ENCODE data around the gene NDUFA11.

The NDUFA11 gene

DNA sequence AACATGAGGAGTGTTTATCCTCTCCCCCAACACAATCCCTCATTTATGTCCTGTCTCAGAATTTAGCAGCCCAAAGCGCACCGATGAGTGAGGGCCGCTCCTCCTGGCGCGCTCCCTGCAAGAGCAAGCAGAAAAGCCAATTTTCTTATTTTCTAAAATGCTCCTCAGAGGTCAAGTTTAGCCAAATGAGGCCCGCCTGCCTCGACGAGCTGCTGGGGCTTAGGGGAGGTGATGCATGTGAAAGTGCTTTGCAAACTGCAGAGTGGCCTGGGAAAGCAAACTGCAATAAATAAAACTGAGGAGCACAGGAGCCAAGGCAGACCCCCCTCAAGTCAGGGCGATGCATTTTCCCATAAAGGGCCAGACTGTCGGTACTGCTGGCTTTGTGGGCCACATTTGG lies 39.5 kb upstream of the NDUFA11 start:
- no peaks in the 10 kb centered on the region for H3K4me1 ChIP-seq (ENCODE audit: control insufficient read depth, low read length)
- H3K9me3 ChIP-seq (ENCODE audit: control insufficient read depth, insufficient read depth, low read length) = no peaks in the 10 kb centered on the region
- H3F3A ChIP-seq (ENCODE audit: control insufficient read depth, insufficient read depth) = no peaks in the 10 kb centered on the region
- H3K4me3 ChIP-seq (ENCODE audit: low read length) = no peak overlapping the region
- H3K27me3 ChIP-seq (ENCODE audit: control insufficient read depth, low read length) = no peaks in the 10 kb centered on the region
- peaks cover 12% of the 10 kb centered on the region; the same call in 1 of the 2 replicates for H4K20me1 ChIP-seq (ENCODE audit: control insufficient read depth, insufficient read depth, low read depth, low read length)
- H3K27ac ChIP-seq (ENCODE audit: low read depth, low read length) = no peak overlapping the region
- H3K9me2 ChIP-seq (replicated peaks; ENCODE audit: control insufficient read depth, low read length) = no peaks in the 10 kb centered on the region
- peaks cover 67% of the 10 kb centered on the region for H3K79me2 ChIP-seq (ENCODE audit: control insufficient read depth, low read length)
- TF ChIP-seq, protein P1, sequence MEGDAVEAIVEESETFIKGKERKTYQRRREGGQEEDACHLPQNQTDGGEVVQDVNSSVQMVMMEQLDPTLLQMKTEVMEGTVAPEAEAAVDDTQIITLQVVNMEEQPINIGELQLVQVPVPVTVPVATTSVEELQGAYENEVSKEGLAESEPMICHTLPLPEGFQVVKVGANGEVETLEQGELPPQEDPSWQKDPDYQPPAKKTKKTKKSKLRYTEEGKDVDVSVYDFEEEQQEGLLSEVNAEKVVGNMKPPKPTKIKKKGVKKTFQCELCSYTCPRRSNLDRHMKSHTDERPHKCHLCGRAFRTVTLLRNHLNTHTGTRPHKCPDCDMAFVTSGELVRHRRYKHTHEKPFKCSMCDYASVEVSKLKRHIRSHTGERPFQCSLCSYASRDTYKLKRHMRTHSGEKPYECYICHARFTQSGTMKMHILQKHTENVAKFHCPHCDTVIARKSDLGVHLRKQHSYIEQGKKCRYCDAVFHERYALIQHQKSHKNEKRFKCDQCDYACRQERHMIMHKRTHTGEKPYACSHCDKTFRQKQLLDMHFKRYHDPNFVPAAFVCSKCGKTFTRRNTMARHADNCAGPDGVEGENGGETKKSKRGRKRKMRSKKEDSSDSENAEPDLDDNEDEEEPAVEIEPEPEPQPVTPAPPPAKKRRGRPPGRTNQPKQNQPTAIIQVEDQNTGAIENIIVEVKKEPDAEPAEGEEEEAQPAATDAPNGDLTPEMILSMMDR (IDR thresholded peaks at IDR 0.05; ENCODE audit: low read depth, low read length, poor library complexity, severe bottlenecking) = no peak
- no peak overlapping the region for H3K4me2 ChIP-seq (ENCODE audit: low read length)
- H3K36me3 ChIP-seq (ENCODE audit: control insufficient read depth, low read length) = peaks cover 39% of the 10 kb centered on the region

DNA sequence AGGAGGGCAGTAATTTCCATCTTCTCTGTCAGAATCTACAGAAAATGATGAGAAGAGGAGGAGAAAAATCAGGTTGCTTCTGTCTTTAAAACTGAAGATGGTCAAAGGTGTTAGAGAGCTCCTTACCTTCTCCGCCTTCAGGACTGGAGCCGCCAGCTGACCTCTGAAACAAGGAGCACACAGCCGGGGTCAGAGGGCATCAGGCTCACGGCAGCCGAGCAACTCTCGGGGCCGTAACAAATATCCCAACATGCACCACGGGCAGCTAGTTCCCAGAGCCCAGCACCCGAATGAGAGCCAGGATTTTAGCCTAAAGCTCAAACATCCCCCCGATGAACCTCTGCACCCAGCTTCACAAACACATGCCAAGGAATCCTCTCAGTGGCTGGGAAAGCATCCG lies 38.1 kb upstream of the NDUFA11 start:
- Histone ChIP-seq H3K9me2 (replicated peaks; ENCODE audit: control insufficient read depth, low read length) (no peaks in the 10 kb centered on the region), H3K27me3 (ENCODE audit: control insufficient read depth, low read length) (no peaks in the 10 kb centered on the region), H3K79me2 (ENCODE audit: control insufficient read depth, low read length) (peaks cover 65% of the 10 kb centered on the region), H3K36me3 (ENCODE audit: control insufficient read depth, low read length) (peaks cover 49% of the 10 kb centered on the region), H3K4me3 (ENCODE audit: low read length) (no peak overlapping the region), H4K20me1 (ENCODE audit: control insufficient read depth, insufficient read depth, low read depth, low read length) (peaks cover 12% of the 10 kb centered on the region; the same call in 1 of the 2 replicates), H3K4me1 (ENCODE audit: control insufficient read depth, low read length) (no peaks in the 10 kb centered on the region), H3F3A (ENCODE audit: control insufficient read depth, insufficient read depth) (no peaks in the 10 kb centered on the region), H3K27ac (ENCODE audit: low read depth, low read length) (no peak overlapping the region), H3K4me2 (ENCODE audit: low read length) (no peak overlapping the region), H3K9me3 (ENCODE audit: control insufficient read depth, insufficient read depth, low read length) (no peaks in the 10 kb centered on the region)
- TF ChIP-seq EZH2phosphoT487 (IDR thresholded peaks at IDR 0.05; ENCODE audit: borderline replicate concordance, low read length) = no peak
- TF ChIP-seq, protein P1 (IDR thresholded peaks at IDR 0.05; ENCODE audit: low read depth, low read length, poor library complexity, severe bottlenecking) = no peak

GRCh38 chr19:5940260-5941208 lies 36.9 kb upstream of the NDUFA11 start:
- no peak for TF ChIP-seq EZH2phosphoT487 (IDR thresholded peaks at IDR 0.05; ENCODE audit: borderline replicate concordance, low read length)
- TF ChIP-seq, protein P1 (IDR thresholded peaks at IDR 0.05; ENCODE audit: low read depth, low read length, poor library complexity, severe bottlenecking) = no peak
- peaks cover 12% of the 10 kb centered on the region; the same call in 1 of the 2 replicates for H4K20me1 ChIP-seq (ENCODE audit: control insufficient read depth, insufficient read depth, low read depth, low read length)
- H3K4me3 ChIP-seq (ENCODE audit: low read length) = no peak overlapping the region
- H3K9me2 ChIP-seq (replicated peaks; ENCODE audit: control insufficient read depth, low read length) = no peaks in the 10 kb centered on the region
- H3K27ac ChIP-seq (ENCODE audit: low read depth, low read length) = no peak overlapping the region
- no peaks in the 10 kb centered on the region for H3K4me1 ChIP-seq (ENCODE audit: control insufficient read depth, low read length)
- no peaks in the 10 kb centered on the region for H3K27me3 ChIP-seq (ENCODE audit: control insufficient read depth, low read length)
- peaks cover 49% of the 10 kb centered on the region for H3K36me3 ChIP-seq (ENCODE audit: control insufficient read depth, low read length)
- no peak overlapping the region for H3K4me2 ChIP-seq (ENCODE audit: low read length)
- H3F3A ChIP-seq (ENCODE audit: control insufficient read depth, insufficient read depth) = no peaks in the 10 kb centered on the region
- H3K79me2 ChIP-seq (ENCODE audit: control insufficient read depth, low read length) = peaks cover 58% of the 10 kb centered on the region
- H3K9me3 ChIP-seq (ENCODE audit: control insufficient read depth, insufficient read depth, low read length) = no peaks in the 10 kb centered on the region

All from DOHH2 (cell line).